PC-9 (cell line): ENCODE results near the gene TCF4.

ENCODE experiments used
- EZH2 ChIP-seq: fragments of 200-600 bp; sonication (generic); IDR thresholded peaks from 2 replicates; pipeline ENCODE4 v1.8.0; 2017; ENCODE audit warnings: antibody characterized with exemption, low read depth
- TF ChIP-seq, protein P1 (sequence below): fragments of 200-600 bp; sonication (generic); conservative IDR thresholded peaks from 2 replicates; pipeline ENCODE4 v1.6.1; 2017; ENCODE audit warnings: mixed run types, antibody characterized with exemption, mild to moderate bottlenecking, moderate library complexity

DNA sequence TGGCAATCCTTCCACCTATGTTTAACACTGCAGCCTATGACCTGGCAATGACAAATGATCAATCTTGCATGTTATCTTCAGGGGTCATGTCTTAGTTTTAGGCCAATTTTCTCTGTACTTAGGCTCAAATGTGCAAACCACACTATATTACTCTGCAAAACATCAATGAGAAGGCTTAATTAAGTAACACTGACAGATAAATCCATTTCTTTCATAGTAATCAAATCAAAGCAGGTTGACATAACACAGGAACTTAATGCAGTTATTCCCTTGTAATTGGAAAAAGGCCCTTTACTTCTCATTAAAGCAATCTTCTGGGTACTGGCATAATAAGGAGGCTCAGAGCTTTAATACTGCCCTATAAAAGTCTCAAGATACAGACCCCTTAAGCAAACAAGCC is 114.4 kb downstream of the TCF4 start:
- TF ChIP-seq, protein P1, sequence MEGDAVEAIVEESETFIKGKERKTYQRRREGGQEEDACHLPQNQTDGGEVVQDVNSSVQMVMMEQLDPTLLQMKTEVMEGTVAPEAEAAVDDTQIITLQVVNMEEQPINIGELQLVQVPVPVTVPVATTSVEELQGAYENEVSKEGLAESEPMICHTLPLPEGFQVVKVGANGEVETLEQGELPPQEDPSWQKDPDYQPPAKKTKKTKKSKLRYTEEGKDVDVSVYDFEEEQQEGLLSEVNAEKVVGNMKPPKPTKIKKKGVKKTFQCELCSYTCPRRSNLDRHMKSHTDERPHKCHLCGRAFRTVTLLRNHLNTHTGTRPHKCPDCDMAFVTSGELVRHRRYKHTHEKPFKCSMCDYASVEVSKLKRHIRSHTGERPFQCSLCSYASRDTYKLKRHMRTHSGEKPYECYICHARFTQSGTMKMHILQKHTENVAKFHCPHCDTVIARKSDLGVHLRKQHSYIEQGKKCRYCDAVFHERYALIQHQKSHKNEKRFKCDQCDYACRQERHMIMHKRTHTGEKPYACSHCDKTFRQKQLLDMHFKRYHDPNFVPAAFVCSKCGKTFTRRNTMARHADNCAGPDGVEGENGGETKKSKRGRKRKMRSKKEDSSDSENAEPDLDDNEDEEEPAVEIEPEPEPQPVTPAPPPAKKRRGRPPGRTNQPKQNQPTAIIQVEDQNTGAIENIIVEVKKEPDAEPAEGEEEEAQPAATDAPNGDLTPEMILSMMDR, result no peak
- no peak for TF ChIP-seq EZH2
